ENCODE results near the gene POP4. TPM values are rescaled to one million over a fixed set of nuclear protein-coding genes. Genes with fewer than 3 reads are reported as not detected.

The POP4 gene
- total and polyA plus RNA-seq, 2 of the 13 experiments (the other 11 are each of a cell fraction or from before 2014, with no cell fraction given) = 32.2 to 84.0 TPM

DNA sequence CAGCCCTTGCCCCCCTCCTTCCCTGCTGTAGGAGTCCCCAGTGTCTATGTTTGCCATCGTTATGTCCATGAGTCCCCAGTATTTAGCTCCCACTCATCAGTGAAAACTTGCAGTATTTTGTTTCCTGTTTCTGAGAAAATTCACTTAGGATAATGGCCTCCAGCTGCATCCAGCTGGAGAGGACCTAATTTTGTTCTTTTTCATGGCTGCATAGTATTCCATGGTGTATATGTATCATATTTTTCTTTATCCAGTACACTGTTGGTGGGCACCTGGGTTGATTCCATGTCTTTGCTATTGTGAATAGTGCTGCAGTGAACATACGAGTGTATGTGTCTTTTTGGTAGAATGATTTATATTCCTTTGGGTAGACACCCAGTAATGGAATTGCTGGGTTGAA, 18.0 kb upstream of the POP4 start:
- CTCF ChIA-PET (ENCODE audit: low intra/inter-chr PET ratio, low total read pairs) = no interaction called here
- no peaks in the 10 kb centered on the region for H3K4me1 ChIP-seq (ENCODE audit: insufficient read depth, low read length)
- H3K4me3 ChIP-seq (replicated peaks in 1 of 3; ENCODE audit: insufficient read depth in 1 of 3, low read depth in 2 of 3, low read length in 3 of 3) = no peak overlapping the region
- ATAC-seq (no peak), FAIRE-seq (no peak), DNase-seq (ENCODE audit: low spot score) (no peak)
- H4K20me1 ChIP-seq (ENCODE audit: insufficient read depth, low read length) = no peaks in the 10 kb centered on the region
- H2AFZ ChIP-seq (ENCODE audit: low read length) = no peak overlapping the region
- intact Hi-C loops (cut with micrococcal nuclease; ENCODE audit: unreplicated experiment) = no loop called here
- H3K9ac ChIP-seq (ENCODE audit: insufficient read depth, low read depth, low read length) = no peak overlapping the region
- WGBS (ENCODE audit: low lambda C conversion rate) = 0% methylated on average over 2 of the region's 2 CpGs
- in situ Hi-C loops (cut with HindIII; ENCODE audit: extremely low pct_ligation_motif_present, low pct_unique_long_range_greater_than_20kb) = no loop called here
- no peaks in the 10 kb centered on the region for H3K9me3 ChIP-seq (ENCODE audit: low read length)
- no peak overlapping the region for H3K4me2 ChIP-seq (ENCODE audit: low read depth, low read length)
- no peaks in the 10 kb centered on the region for H3K36me3 ChIP-seq (replicated peaks in 1 of 2; ENCODE audit: control insufficient read depth in 1 of 2, insufficient read depth in 2 of 2, low read length in 2 of 2)
- no peak for TF ChIP-seq TBX2 (CRISPR knock-in tag; IDR thresholded peaks at IDR 0.05; ENCODE audit: borderline replicate concordance)
- no peak for TF ChIP-seq PCBP2 (optimal IDR thresholded peaks at IDR 0.05; ENCODE audit: low read depth, low read length, poor library complexity, severe bottlenecking)
- no peak for TF ChIP-seq ZFY (CRISPR knock-in tag; IDR thresholded peaks at IDR 0.05)
- TF ChIP-seq ZNF572 (CRISPR knock-in tag; IDR thresholded peaks at IDR 0.05) = no peak
- TF ChIP-seq SATB2 (CRISPR knock-in tag; IDR thresholded peaks at IDR 0.05) = no peak
- no peak for TF ChIP-seq CENPX (CRISPR knock-in tag; IDR thresholded peaks at IDR 0.05)
- no peak for TF ChIP-seq HOXA9 (CRISPR knock-in tag; IDR thresholded peaks at IDR 0.05; ENCODE audit: borderline replicate concordance)
- TF ChIP-seq YEATS2 (CRISPR knock-in tag; IDR thresholded peaks at IDR 0.05; ENCODE audit: borderline replicate concordance) = no peak
- no peak for TF ChIP-seq ZNF101 (CRISPR knock-in tag; IDR thresholded peaks at IDR 0.05; ENCODE audit: borderline replicate concordance, low read depth)
- TF ChIP-seq, protein P1, sequence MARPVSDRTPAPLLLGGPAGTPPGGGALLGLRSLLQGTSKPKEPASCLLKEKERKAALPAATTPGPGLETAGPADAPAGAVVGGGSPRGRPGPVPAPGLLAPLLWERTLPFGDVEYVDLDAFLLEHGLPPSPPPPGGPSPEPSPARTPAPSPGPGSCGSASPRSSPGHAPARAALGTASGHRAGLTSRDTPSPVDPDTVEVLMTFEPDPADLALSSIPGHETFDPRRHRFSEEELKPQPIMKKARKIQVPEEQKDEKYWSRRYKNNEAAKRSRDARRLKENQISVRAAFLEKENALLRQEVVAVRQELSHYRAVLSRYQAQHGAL (CRISPR knock-in tag; IDR thresholded peaks at IDR 0.05; ENCODE audit: not compliant biosample characterization) = no peak
- no peak for TF ChIP-seq GPN1 (CRISPR knock-in tag; IDR thresholded peaks at IDR 0.05; ENCODE audit: borderline replicate concordance)
- TF ChIP-seq, protein P2, sequence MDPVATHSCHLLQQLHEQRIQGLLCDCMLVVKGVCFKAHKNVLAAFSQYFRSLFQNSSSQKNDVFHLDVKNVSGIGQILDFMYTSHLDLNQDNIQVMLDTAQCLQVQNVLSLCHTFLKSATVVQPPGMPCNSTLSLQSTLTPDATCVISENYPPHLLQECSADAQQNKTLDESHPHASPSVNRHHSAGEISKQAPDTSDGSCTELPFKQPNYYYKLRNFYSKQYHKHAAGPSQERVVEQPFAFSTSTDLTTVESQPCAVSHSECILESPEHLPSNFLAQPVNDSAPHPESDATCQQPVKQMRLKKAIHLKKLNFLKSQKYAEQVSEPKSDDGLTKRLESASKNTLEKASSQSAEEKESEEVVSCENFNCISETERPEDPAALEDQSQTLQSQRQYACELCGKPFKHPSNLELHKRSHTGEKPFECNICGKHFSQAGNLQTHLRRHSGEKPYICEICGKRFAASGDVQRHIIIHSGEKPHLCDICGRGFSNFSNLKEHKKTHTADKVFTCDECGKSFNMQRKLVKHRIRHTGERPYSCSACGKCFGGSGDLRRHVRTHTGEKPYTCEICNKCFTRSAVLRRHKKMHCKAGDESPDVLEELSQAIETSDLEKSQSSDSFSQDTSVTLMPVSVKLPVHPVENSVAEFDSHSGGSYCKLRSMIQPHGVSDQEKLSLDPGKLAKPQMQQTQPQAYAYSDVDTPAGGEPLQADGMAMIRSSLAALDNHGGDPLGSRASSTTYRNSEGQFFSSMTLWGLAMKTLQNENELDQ (CRISPR knock-in tag; IDR thresholded peaks at IDR 0.05; ENCODE audit: borderline replicate concordance) = no peak
- no peak for TF ChIP-seq TP53 (CRISPR knock-in tag; conservative IDR thresholded peaks at IDR 0.05)
- no peak for TF ChIP-seq ZNF460 (CRISPR knock-in tag; IDR thresholded peaks at IDR 0.05; ENCODE audit: borderline replicate concordance)
- no peak for TF ChIP-seq REXO4 (CRISPR knock-in tag; IDR thresholded peaks at IDR 0.05; ENCODE audit: borderline replicate concordance)
- TF ChIP-seq SRSF1 (optimal IDR thresholded peaks at IDR 0.05; ENCODE audit: low read depth, low read length) = no peak
- TF ChIP-seq, protein P3, sequence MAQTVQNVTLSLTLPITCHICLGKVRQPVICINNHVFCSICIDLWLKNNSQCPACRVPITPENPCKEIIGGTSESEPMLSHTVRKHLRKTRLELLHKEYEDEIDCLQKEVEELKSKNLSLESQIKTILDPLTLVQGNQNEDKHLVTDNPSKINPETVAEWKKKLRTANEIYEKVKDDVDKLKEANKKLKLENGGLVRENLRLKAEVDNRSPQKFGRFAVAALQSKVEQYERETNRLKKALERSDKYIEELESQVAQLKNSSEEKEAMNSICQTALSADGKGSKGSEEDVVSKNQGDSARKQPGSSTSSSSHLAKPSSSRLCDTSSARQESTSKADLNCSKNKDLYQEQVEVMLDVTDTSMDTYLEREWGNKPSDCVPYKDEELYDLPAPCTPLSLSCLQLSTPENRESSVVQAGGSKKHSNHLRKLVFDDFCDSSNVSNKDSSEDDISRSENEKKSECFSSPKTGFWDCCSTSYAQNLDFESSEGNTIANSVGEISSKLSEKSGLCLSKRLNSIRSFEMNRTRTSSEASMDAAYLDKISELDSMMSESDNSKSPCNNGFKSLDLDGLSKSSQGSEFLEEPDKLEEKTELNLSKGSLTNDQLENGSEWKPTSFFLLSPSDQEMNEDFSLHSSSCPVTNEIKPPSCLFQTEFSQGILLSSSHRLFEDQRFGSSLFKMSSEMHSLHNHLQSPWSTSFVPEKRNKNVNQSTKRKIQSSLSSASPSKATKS (CRISPR knock-in tag; IDR thresholded peaks at IDR 0.05) = no peak
- no peak for TF ChIP-seq AGO2 (optimal IDR thresholded peaks at IDR 0.05; ENCODE audit: low read depth, low read length)
- no peak for TF ChIP-seq ZSCAN22 (CRISPR knock-in tag; IDR thresholded peaks at IDR 0.05)
- no TSS peak for BruUV-seq (replicated peaks)
- POLR2A ChIA-PET = no interaction called here
- H3K79me2 ChIP-seq (ENCODE audit: insufficient read depth, low read length) = no peaks in the 10 kb centered on the region
- H3K27ac ChIP-seq (ENCODE audit: extremely low read length, insufficient read depth, low read length) = no peak overlapping the region
- H3K27me3 ChIP-seq (ENCODE audit: control insufficient read depth in 1 of 2, insufficient read depth in 2 of 2, low read length in 2 of 2) = peaks cover 0 to 13% of the 10 kb centered on the region in 2 experiments; a peak in 1 of 5 replicates
